HepG2 (cell line): ENCODE measurements around the gene HRC. TPM values are rescaled to one million over a fixed set of nuclear protein-coding genes. Genes with fewer than 3 reads are reported as not detected.

Experiments used
- ATAC-seq: fragments of 200-7000 bp; cut with Tn5 transposase; 3 replicates; pipeline ENCODE4 v1.9.1; 2020; ENCODE audit warnings: mild to moderate bottlenecking, moderate library complexity
- BruUV-seq: library from RNA; stranded (reverse); fragments of 400-500 nt; replicated peaks from 2 replicates; lab custom pipeline; 2021; lab: Mats Ljungman, UMichigan
- CTCF ChIA-PET: fragments of 300-600 bp; formaldehyde crosslinking; extraction: SDS; loops from one replicate; lab custom pipeline; 2021; ENCODE audit warnings: low total read pairs, inconsistent platforms, low intra/inter-chr PET ratio; lab: Yijun Ruan, JAX
- POLR2A ChIA-PET: fragments of 350-600 bp; sonication (Branson Sonifier 250); formaldehyde crosslinking; loops from one replicate; lab custom pipeline; 2020; ENCODE audit warnings: antibody characterized with exemption, inconsistent platforms; lab: Yijun Ruan, JAX
- DNase-seq: peaks from one replicate; pipeline ENCODE4 v3.0.0-alpha.2; 2015; ENCODE audit warnings: low spot score
- FAIRE-seq: peaks from 3 replicates; lab custom pipeline; 2011; peaks lifted over from hg19 to GRCh38; lab: Jason Lieb, UNC
- H2AFZ ChIP-seq: one replicate; pipeline ENCODE4 v1.6.1; 2011; ENCODE audit warnings: low read length, inconsistent platforms
- H3K27ac ChIP-seq: fragments of 300-600 bp; 3 replicates; pipeline ENCODE4 v1.8.0; 2011; ENCODE audit warnings: mixed run types, mild to moderate bottlenecking, mixed read lengths, low read length, inconsistent platforms; ENCODE audit not compliant: insufficient read depth; ENCODE audit errors: extremely low read length
- H3K27me3 ChIP-seq, 2 experiments: fragments of 200-600 bp in 1 of 2; 2 replicates in 1 of 2; 3 replicates in 1 of 2; pipeline versions ENCODE4 v1.6.0 to v1.8.0; 2011; ENCODE audit warnings: low read length in 2 of 2, mild to moderate bottlenecking in 2 of 2, moderate library complexity in 2 of 2, inconsistent platforms in 1 of 2; ENCODE audit not compliant: insufficient read depth in 2 of 2, control insufficient read depth in 1 of 2
- H3K36me3 ChIP-seq, 2 experiments: fragments of 200-600 bp in 1 of 2; replicated peaks in 1 of 2; 2 replicates in 1 of 2; 3 replicates in 1 of 2; pipeline versions ENCODE4 v1.5.1 to v1.8.0; 2011; ENCODE audit warnings: low read length in 2 of 2, inconsistent platforms in 1 of 2; ENCODE audit not compliant: insufficient read depth in 2 of 2, control insufficient read depth in 1 of 2
- H3K4me1 ChIP-seq: 2 replicates; pipeline ENCODE4 v1.5.1; 2012; ENCODE audit warnings: low read length, inconsistent platforms; ENCODE audit not compliant: insufficient read depth
- H3K4me2 ChIP-seq: 2 replicates; pipeline ENCODE4 v1.6.0; 2011; ENCODE audit warnings: low read depth, low read length, inconsistent platforms
- H3K4me3 ChIP-seq, 3 experiments: fragments of 200-600 bp in 1 of 3; sonication (generic), shearing (Covaris generic) in 1 of 3; replicated peaks in 1 of 3; 2 replicates each; pipeline ENCODE4 v1.5.1; 2011 to 2016; ENCODE audit warnings: low read length in 3 of 3, inconsistent platforms in 2 of 3, low read depth in 2 of 3, mild to moderate bottlenecking in 2 of 3, control low read depth in 1 of 3, mixed read lengths in 1 of 3; ENCODE audit not compliant: insufficient read depth in 1 of 3
- H3K79me2 ChIP-seq: one replicate; pipeline ENCODE4 v1.6.1; 2011; ENCODE audit warnings: low read length, inconsistent platforms; ENCODE audit not compliant: insufficient read depth
- H3K9ac ChIP-seq: 2 replicates; pipeline ENCODE4 v1.6.0; 2011; ENCODE audit warnings: mild to moderate bottlenecking, low read depth, low read length, inconsistent platforms; ENCODE audit not compliant: insufficient read depth
- H3K9me3 ChIP-seq: 2 replicates; pipeline ENCODE4 v1.5.1; 2012; ENCODE audit warnings: mild to moderate bottlenecking, low read length
- H4K20me1 ChIP-seq: 2 replicates; pipeline ENCODE4 v1.6.0; 2011; ENCODE audit warnings: inconsistent platforms, mild to moderate bottlenecking, low read length, moderate library complexity; ENCODE audit not compliant: insufficient read depth
- ATM ChIP-seq: fragments of 450-650 bp; IDR thresholded peaks from 2 replicates; pipeline ENCODE4 v1.7.1; 2017; ENCODE audit warnings: mild to moderate bottlenecking, borderline replicate concordance
- HDAC2 ChIP-seq: sonication (generic); formaldehyde crosslinking; IDR thresholded peaks from 2 replicates; pipeline ENCODE4 v1.4.0; 2020; ENCODE audit warnings: missing genetic modification reagents
- ZNF556 ChIP-seq: sonication (generic); formaldehyde crosslinking; IDR thresholded peaks from 2 replicates; pipeline ENCODE4 v1.4.0; 2020; ENCODE audit warnings: mild to moderate bottlenecking, missing genetic modification reagents, borderline replicate concordance
- ZNF562 ChIP-seq: sonication (generic); formaldehyde crosslinking; IDR thresholded peaks from 2 replicates; pipeline ENCODE4 v1.8.0; 2022; ENCODE audit warnings: missing genetic modification reagents, borderline replicate concordance
- ZNF572 ChIP-seq: sonication (generic); formaldehyde crosslinking; IDR thresholded peaks from 2 replicates; pipeline ENCODE4 v1.5.1; 2020; ENCODE audit warnings: mild to moderate bottlenecking, missing genetic modification reagents
- WGBS: methylation state at CpG from one replicate; pipeline ENCODE4 v1.1.6; 2017; ENCODE audit warnings: low lambda C conversion rate; 5-methylcytosine and 5-hydroxymethylcytosine counted together
- in situ Hi-C: cut with HindIII; loops from 2 replicates; pipeline ENCODE4 v1.10.0; 2017; ENCODE audit warnings: low pct_unique_long_range_greater_than_20kb; ENCODE audit not compliant: extremely low pct_ligation_motif_present
- intact Hi-C: fragments of 100-400 bp; cut with micrococcal nuclease; formaldehyde crosslinking; loops from one replicate; pipeline ENCODE4 v1.10.0; 2022; ENCODE audit not compliant: unreplicated experiment
- polyA plus RNA-seq, 8 experiments: library from polyadenylated mRNA; depleted of rRNA in 3 of 8; stranded (reverse) in 7 of 8; unstranded in 1 of 8; fragments of >200 nt; fragmentation: Illumina TruSeq in 4 of 8; extraction: Trizol in 4 of 8; gene quantifications; 2 replicates each; pipeline versions ENCODE4 v1.2.1 to v1.2.3, GENCODE V29; 2011 to 2016; ENCODE audit warnings: low read depth in 4 of 8, missing spikeins in 1 of 8, mixed read lengths in 1 of 8; ENCODE audit not compliant: insufficient read depth in 1 of 8
- total RNA-seq, 5 experiments: library from RNA; depleted of rRNA; stranded (reverse); fragments of >200 nt; fragmentation: Illumina TruSeq; extraction: Trizol; gene quantifications; 2 replicates each; pipeline ENCODE4 v1.2.3, GENCODE V29; 2016; ENCODE audit warnings: low read depth in 1 of 5
- TF ChIP-seq, protein P1 (sequence below): sonication (generic); formaldehyde crosslinking; IDR thresholded peaks from 2 replicates; pipeline ENCODE4 v1.4.0; 2020; ENCODE audit warnings: mild to moderate bottlenecking, missing genetic modification reagents
- TF ChIP-seq, protein P2 (sequence below): IDR thresholded peaks from 2 replicates; pipeline ENCODE4 v1.6.1; 2016; ENCODE audit warnings: missing genetic modification reagents, missing compliant biosample characterization
- TF ChIP-seq, protein P3 (sequence below): sonication (generic); formaldehyde crosslinking; IDR thresholded peaks from 2 replicates; pipeline ENCODE4 v1.8.1; 2022; ENCODE audit warnings: low read depth, mild to moderate bottlenecking, missing genetic modification reagents

The HRC gene
- total and polyA plus RNA-seq, 2 of the 13 experiments (the other 11 are each of a cell fraction or from before 2014, with no cell fraction given) = 3.6 to 15.4 TPM

DNA sequence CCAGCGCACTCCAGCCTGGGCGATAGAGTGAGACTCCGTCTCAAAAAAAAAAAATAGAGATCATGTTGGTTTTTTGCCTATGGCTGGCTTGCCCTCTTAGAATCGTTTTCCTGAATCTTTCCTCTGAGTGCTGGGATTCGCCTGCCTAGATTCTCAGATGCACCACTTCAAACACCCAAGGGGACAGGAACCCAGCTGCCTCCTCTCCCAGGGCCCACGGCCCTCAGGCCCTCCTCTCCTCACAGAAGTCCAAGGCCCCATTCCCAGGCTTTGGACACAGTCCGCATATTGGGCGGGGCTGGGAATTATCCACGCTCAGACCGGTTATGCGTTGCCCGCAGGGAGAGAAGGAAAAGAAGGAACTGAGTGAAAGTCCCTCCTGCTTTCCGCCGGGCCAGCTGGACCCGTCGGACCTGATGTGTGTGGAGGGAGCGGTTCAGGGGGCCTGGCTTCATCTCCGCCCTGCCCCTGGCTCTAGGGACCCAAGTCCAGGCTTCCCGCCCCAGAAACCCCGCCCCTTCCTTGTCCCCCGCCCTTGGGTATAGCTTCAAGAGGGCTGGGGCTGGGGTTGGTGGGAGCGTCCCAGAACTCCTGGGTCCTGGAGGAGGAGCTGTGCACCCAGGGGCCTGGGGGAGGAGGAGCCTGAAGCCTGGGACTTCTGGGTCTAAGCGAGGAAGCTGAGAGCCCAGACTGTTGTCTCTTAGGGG, 30.0 kb downstream of the HRC start:
- DNase-seq (peak; percentile 65), ATAC-seq (peak; percentile 67), FAIRE-seq (peak; percentile 76)
- CTCF ChIA-PET = no interaction called here
- H3K27ac ChIP-seq = peak overlapping the region; percentile 67
- in situ Hi-C loops = no loop called here
- peaks cover 0 to 7% of the 10 kb centered on the region in 2 experiments; a peak in 1 of 5 replicates for H3K27me3 ChIP-seq
- H3K79me2 ChIP-seq = no peaks in the 10 kb centered on the region
- WGBS = 1% methylated on average over 18 of the region's 23 CpGs
- no TSS peak for BruUV-seq
- peaks cover 56% of the 10 kb centered on the region for H3K4me1 ChIP-seq
- H2AFZ ChIP-seq = no peak overlapping the region
- POLR2A ChIA-PET = interaction anchor here (0.9 to 3.2 kb wide), 5 partner anchors 11 to 131 kb away, joined by 4 to 12 read pairs (median 5); partner anchors contain the start of genes LIN7B and RUVBL2
- no peaks in the 10 kb centered on the region; a peak in 1 of 5 replicates for H3K36me3 ChIP-seq
- no peaks in the 10 kb centered on the region for H3K9me3 ChIP-seq
- peak overlapping the region; percentile 63 for H3K9ac ChIP-seq
- H4K20me1 ChIP-seq = no peaks in the 10 kb centered on the region
- H3K4me2 ChIP-seq = peak overlapping the region; percentile 98
- H3K4me3 ChIP-seq = peak overlapping the region; percentile 45 to 72 (median 65)
- intact Hi-C loops = loop anchor here (5.0 kb wide), 1 partner anchor 72 kb away; no protein-coding TSS in a partner anchor
- TF ChIP-seq, protein P1, sequence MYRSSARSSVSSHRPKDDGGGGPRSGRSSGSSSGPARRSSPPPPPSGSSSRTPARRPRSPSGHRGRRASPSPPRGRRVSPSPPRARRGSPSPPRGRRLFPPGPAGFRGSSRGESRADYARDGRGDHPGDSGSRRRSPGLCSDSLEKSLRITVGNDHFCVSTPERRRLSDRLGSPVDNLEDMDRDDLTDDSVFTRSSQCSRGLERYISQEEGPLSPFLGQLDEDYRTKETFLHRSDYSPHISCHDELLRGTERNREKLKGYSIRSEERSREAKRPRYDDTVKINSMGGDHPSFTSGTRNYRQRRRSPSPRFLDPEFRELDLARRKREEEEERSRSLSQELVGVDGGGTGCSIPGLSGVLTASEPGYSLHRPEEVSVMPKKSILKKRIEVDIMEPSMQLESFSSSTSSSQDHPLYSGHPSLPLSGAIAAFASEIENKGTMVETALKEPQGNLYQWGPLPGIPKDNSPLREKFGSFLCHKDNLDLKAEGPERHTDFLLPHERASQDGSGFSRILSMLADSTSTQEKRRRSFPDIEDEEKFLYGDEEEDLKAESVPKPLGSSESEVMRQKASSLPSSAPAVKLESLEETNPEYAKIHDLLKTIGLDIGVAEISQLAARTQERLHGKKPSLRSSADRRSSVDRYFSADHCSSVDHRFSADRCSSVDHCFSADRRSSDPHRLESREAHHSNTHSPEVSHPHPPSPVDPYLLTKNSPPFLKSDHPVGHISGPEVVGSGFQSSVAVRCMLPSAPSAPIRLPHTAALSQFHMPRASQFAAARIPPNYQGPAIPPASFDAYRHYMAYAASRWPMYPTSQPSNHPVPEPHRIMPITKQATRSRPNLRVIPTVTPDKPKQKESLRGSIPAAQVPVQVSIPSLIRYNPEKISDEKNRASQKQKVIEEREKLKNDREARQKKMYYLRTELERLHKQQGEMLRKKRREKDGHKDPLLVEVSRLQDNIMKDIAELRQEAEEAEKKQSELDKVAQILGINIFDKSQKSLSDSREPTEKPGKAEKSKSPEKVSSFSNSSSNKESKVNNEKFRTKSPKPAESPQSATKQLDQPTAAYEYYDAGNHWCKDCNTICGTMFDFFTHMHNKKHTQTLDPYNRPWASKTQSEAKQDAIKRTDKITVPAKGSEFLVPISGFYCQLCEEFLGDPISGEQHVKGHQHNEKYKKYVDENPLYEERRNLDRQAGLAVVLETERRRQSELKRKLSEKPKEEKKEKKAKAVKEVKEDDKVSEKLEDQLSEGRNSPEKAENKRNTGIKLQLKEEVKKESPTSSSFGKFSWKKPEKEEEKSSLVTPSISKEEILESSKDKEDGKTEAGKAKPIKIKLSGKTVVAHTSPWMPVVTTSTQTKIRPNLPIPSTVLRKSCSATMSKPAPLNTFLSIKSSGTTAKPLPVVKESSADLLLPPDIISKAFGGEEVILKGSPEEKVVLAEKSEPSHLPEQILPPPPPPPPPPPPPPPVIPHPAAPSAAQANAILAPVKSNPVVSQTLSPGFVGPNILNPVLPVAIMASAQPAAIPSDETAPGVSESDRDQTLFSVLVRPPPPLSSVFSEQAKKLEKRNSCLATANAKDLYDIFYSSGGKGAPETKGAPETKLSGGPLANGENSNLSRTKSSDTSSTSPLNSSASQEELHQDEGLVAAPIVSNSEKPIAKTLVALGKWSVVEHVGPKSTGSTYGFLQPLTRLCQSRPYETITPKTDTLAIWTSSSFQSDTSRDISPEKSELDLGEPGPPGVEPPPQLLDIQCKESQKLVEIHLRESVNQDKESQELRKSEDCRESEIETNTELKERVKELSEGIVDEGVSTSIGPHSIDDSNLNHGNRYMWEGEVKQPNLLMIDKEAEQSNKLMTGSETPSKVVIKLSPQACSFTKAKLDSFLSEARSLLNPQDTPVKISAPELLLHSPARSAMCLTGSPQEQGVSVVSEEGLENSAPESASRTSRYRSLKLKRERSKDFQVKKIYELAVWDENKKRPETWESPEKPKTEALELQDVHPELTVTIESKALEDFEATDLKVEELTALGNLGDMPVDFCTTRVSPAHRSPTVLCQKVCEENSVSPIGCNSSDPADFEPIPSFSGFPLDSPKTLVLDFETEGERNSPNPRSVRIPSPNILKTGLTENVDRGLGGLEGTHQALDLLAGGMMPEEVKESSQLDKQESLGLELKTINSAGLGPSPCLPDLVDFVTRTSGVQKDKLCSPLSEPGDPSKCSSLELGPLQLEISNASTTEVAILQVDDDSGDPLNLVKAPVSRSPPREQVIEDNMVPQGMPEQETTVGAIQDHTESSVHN (CRISPR knock-in tag) = no peak
- TF ChIP-seq ZNF556 (CRISPR knock-in tag) (no peak), HDAC2 (CRISPR knock-in tag) (peak; percentile 56), ATM (no peak), ZNF562 (CRISPR knock-in tag) (no peak), ZNF572 (CRISPR knock-in tag) (0 out of 2 replicates have a peak, but pooled peaks have one; percentile 31)
- TF ChIP-seq, protein P2, sequence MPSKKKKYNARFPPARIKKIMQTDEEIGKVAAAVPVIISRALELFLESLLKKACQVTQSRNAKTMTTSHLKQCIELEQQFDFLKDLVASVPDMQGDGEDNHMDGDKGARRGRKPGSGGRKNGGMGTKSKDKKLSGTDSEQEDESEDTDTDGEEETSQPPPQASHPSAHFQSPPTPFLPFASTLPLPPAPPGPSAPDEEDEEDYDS (CRISPR knock-in tag) = peak; percentile 53
- TF ChIP-seq, protein P3, sequence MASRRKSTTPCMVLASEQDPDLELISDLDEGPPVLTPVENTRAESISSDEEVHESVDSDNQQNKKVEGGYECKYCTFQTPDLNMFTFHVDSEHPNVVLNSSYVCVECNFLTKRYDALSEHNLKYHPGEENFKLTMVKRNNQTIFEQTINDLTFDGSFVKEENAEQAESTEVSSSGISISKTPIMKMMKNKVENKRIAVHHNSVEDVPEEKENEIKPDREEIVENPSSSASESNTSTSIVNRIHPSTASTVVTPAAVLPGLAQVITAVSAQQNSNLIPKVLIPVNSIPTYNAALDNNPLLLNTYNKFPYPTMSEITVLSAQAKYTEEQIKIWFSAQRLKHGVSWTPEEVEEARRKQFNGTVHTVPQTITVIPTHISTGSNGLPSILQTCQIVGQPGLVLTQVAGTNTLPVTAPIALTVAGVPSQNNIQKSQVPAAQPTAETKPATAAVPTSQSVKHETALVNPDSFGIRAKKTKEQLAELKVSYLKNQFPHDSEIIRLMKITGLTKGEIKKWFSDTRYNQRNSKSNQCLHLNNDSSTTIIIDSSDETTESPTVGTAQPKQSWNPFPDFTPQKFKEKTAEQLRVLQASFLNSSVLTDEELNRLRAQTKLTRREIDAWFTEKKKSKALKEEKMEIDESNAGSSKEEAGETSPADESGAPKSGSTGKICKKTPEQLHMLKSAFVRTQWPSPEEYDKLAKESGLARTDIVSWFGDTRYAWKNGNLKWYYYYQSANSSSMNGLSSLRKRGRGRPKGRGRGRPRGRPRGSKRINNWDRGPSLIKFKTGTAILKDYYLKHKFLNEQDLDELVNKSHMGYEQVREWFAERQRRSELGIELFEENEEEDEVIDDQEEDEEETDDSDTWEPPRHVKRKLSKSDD (CRISPR knock-in tag) = peak; percentile 37; the same call in 1 of the 2 replicates
